ENCODE data around the gene SUSD2.

The SUSD2 gene

DNA sequence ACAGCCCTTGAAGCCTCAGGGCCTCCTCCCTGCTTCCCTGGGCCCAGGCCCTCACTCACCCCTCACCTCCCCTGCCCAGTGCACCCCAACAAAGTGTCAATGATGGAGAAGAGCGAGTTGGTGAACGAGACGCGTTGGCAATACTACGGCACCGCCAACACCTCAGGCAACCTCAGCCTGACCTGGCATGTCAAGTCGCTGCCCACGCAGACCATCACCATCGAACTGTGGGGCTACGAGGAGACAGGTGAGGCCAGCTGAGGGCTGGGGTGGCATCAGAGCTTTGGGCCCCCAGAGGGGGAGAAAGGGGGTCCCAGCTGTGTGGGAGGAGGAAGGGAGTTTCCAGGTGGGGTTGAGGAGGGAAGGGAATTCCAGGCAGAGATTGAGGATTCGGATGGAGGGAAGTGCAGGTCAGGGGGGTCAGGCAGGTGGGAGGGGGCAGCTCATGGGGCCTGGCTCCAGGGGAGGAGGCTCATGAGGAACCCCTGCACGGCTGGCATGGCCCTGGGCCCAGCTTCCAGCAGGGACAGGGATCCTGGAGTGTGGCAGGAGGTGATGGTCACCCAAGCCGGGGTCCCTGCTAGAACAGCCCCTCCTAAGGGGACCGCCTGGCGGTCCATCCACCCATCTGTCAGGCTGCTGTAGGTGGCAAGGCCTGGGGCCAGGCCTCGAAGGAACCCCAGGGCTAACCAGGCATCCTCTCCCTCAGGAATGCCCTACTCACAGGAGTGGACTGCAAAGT, 2.9 kb downstream of the SUSD2 start:
- ATAC-seq: no peak
- TF ChIP-seq POU6F1 (CRISPR knock-in tag; IDR thresholded peaks at IDR 0.05; ENCODE audit: borderline replicate concordance, low read depth) (no peak), SNAI2 (CRISPR knock-in tag; IDR thresholded peaks at IDR 0.05) (no peak), ZNF8 (CRISPR knock-in tag; IDR thresholded peaks at IDR 0.05) (no peak), RARB (CRISPR knock-in tag; IDR thresholded peaks at IDR 0.05) (no peak), GLIS3 (CRISPR knock-in tag; IDR thresholded peaks at IDR 0.05) (no peak), BACH2 (CRISPR knock-in tag; IDR thresholded peaks at IDR 0.05; ENCODE audit: borderline replicate concordance) (no peak), TOX (CRISPR knock-in tag; IDR thresholded peaks at IDR 0.05; ENCODE audit: borderline replicate concordance) (no peak), PPARA (CRISPR knock-in tag; IDR thresholded peaks at IDR 0.05; ENCODE audit: borderline replicate concordance) (no peak), ZFP30 (CRISPR knock-in tag; IDR thresholded peaks at IDR 0.05) (no peak), OSR1 (CRISPR knock-in tag; IDR thresholded peaks at IDR 0.05) (no peak), ZFP3 (CRISPR knock-in tag; IDR thresholded peaks at IDR 0.05) (no peak)
- TF ChIP-seq, protein P1, sequence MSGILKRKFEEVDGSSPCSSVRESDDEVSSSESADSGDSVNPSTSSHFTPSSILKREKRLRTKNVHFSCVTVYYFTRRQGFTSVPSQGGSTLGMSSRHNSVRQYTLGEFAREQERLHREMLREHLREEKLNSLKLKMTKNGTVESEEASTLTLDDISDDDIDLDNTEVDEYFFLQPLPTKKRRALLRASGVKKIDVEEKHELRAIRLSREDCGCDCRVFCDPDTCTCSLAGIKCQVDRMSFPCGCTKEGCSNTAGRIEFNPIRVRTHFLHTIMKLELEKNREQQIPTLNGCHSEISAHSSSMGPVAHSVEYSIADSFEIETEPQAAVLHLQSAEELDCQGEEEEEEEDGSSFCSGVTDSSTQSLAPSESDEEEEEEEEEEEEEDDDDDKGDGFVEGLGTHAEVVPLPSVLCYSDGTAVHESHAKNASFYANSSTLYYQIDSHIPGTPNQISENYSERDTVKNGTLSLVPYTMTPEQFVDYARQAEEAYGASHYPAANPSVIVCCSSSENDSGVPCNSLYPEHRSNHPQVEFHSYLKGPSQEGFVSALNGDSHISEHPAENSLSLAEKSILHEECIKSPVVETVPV (CRISPR knock-in tag; IDR thresholded peaks at IDR 0.05): no peak

- ATAC-seq: no peak
- no peak for TF ChIP-seq ZNF8 (CRISPR knock-in tag; IDR thresholded peaks at IDR 0.05)
- TF ChIP-seq SNAI2 (CRISPR knock-in tag; IDR thresholded peaks at IDR 0.05): no peak
- TF ChIP-seq CSDC2 (CRISPR knock-in tag; IDR thresholded peaks at IDR 0.05): no peak
- no peak for TF ChIP-seq RARB (CRISPR knock-in tag; IDR thresholded peaks at IDR 0.05)
- TF ChIP-seq ESRRG (CRISPR knock-in tag; IDR thresholded peaks at IDR 0.05): no peak
- TF ChIP-seq ZFP3 (CRISPR knock-in tag; IDR thresholded peaks at IDR 0.05): no peak
- TF ChIP-seq, protein P2, sequence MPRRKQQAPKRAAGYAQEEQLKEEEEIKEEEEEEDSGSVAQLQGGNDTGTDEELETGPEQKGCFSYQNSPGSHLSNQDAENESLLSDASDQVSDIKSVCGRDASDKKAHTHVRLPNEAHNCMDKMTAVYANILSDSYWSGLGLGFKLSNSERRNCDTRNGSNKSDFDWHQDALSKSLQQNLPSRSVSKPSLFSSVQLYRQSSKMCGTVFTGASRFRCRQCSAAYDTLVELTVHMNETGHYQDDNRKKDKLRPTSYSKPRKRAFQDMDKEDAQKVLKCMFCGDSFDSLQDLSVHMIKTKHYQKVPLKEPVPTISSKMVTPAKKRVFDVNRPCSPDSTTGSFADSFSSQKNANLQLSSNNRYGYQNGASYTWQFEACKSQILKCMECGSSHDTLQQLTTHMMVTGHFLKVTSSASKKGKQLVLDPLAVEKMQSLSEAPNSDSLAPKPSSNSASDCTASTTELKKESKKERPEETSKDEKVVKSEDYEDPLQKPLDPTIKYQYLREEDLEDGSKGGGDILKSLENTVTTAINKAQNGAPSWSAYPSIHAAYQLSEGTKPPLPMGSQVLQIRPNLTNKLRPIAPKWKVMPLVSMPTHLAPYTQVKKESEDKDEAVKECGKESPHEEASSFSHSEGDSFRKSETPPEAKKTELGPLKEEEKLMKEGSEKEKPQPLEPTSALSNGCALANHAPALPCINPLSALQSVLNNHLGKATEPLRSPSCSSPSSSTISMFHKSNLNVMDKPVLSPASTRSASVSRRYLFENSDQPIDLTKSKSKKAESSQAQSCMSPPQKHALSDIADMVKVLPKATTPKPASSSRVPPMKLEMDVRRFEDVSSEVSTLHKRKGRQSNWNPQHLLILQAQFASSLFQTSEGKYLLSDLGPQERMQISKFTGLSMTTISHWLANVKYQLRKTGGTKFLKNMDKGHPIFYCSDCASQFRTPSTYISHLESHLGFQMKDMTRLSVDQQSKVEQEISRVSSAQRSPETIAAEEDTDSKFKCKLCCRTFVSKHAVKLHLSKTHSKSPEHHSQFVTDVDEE (CRISPR knock-in tag; IDR thresholded peaks at IDR 0.05): no peak
- TF ChIP-seq GLIS3 (CRISPR knock-in tag; IDR thresholded peaks at IDR 0.05): no peak
- no peak for TF ChIP-seq OSR1 (CRISPR knock-in tag; IDR thresholded peaks at IDR 0.05)
Observed at GRCh38 chr22:24185001-24185500, 3.8 kb downstream of the SUSD2 start.

DNA sequence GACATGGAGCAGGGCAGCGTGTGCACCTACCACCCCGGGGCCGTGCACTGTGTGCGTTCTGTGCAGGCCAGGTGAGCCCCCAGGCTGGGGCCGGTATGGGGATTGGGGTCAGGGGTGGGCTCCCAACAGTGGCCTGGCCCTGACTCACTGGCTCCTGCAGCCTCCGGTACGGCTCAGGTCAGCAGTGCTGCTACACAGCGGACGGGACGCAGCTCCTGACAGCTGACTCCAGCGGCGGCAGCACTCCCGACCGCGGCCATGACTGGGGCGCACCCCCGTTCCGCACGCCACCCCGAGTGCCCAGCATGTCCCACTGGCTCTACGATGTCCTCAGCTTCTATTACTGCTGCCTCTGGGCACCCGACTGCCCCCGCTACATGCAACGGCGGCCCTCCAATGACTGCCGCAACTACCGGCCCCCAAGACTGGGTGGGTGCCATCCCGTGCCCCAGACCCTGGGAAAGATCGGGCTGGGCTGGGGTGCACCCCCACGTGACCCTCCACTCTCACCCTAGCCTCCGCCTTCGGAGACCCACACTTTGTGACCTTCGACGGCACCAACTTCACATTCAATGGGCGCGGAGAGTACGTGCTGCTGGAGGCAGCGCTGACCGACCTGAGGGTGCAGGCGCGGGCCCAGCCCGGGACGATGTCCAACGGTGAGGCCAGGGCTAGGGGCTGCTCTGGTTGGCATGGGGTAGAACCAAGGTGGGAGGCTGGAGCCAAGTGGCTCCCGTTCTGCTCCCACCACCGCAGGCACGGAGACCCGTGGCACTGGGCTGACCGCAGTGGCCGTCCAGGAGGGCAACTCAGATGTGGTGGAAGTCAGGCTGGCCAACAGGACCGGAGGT, 4.4 kb downstream of the SUSD2 start:
- ATAC-seq: no peak
- TF ChIP-seq, protein P3, sequence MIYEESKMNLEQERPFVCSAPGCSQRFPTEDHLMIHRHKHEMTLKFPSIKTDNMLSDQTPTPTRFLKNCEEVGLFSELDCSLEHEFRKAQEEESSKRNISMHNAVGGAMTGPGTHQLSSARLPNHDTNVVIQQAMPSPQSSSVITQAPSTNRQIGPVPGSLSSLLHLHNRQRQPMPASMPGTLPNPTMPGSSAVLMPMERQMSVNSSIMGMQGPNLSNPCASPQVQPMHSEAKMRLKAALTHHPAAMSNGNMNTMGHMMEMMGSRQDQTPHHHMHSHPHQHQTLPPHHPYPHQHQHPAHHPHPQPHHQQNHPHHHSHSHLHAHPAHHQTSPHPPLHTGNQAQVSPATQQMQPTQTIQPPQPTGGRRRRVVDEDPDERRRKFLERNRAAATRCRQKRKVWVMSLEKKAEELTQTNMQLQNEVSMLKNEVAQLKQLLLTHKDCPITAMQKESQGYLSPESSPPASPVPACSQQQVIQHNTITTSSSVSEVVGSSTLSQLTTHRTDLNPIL (CRISPR knock-in tag; IDR thresholded peaks at IDR 0.05; ENCODE audit: low read depth): no peak
- no peak for TF ChIP-seq ZNF565 (CRISPR knock-in tag; conservative IDR thresholded peaks at IDR 0.05; ENCODE audit: low read depth)
- no peak for TF ChIP-seq ZNF8 (CRISPR knock-in tag; IDR thresholded peaks at IDR 0.05)
- no peak for TF ChIP-seq ISL1 (CRISPR knock-in tag; IDR thresholded peaks at IDR 0.05)
- TF ChIP-seq ZFP3 (CRISPR knock-in tag; IDR thresholded peaks at IDR 0.05): no peak
- TF ChIP-seq PPARA (CRISPR knock-in tag; IDR thresholded peaks at IDR 0.05; ENCODE audit: borderline replicate concordance): no peak
- no peak for TF ChIP-seq ZC3H10 (CRISPR knock-in tag; IDR thresholded peaks at IDR 0.05)
- no peak for TF ChIP-seq ZFP30 (CRISPR knock-in tag; IDR thresholded peaks at IDR 0.05)
- no peak for TF ChIP-seq GLIS3 (CRISPR knock-in tag; IDR thresholded peaks at IDR 0.05)
- TF ChIP-seq, protein P2 (CRISPR knock-in tag; IDR thresholded peaks at IDR 0.05): no peak
- TF ChIP-seq ARNTL (CRISPR knock-in tag; IDR thresholded peaks at IDR 0.05; ENCODE audit: borderline replicate concordance, low read depth): no peak
- TF ChIP-seq RARB (CRISPR knock-in tag; IDR thresholded peaks at IDR 0.05): no peak
- TF ChIP-seq POU6F1 (CRISPR knock-in tag; IDR thresholded peaks at IDR 0.05; ENCODE audit: borderline replicate concordance, low read depth): no peak
- TF ChIP-seq CSDC2 (CRISPR knock-in tag; IDR thresholded peaks at IDR 0.05): no peak

Measured in SK-N-SH treated with all-trans-retinoic acid at 6 μM for 48 hours (cell line).